Thyroid gland (tissue), 4 donors: Measurements from ENCODE around the gene NUDT17.

ENCODE experiments used
- CTCF ChIP-seq, 6 experiments: fragments of 200-600 bp in 3 of 6; fragments of 450-650 bp in 3 of 6; sonication (generic) in 3 of 6; IDR thresholded peaks; one replicate each; pipeline ENCODE4 v1.5.1; 2016 to 2019; ENCODE audit warnings: antibody characterized with exemption in 6 of 6, mild to moderate bottlenecking in 2 of 6, inconsistent platforms in 1 of 6, moderate library complexity in 1 of 6
- POLR2A ChIP-seq, 2 donors: fragments of 450-650 bp; IDR thresholded peaks; one replicate each; pipeline ENCODE4 v1.6.1; 2017; ENCODE audit warnings: antibody characterized with exemption in 2 of 2, mild to moderate bottlenecking in 2 of 2, moderate library complexity in 1 of 2

- peak in 1 of 2 donors; percentile 71 for TF ChIP-seq POLR2A (IDR thresholded peaks at IDR 0.05)
- peak; percentile 87 to 99 (median 97) for TF ChIP-seq CTCF (IDR thresholded peaks at IDR 0.05)
These were observed 46.4 kb downstream of the NUDT17 start for GRCh38 chr1:145891587-145892485.
